Activated naive CD4-positive, alpha-beta T cell treated with Interleukin-2 at 50 U/mL for 16 hours (primary cell): Measurements from ENCODE around the gene COL7A1.

Experiments used
- DNase-seq: peaks from one replicate; pipeline ENCODE4 v3.0.0-alpha.2; 2020

Gene COL7A1

GRCh38 chr3:48595075-48595525 is at the start of gene COL7A1:
Gene COL7A1, minus strand, starts transcription at chr3:48595329. Its CDS starts 170 bp downstream, at chr3:48595159.
- DNase-seq, result no peak

GRCh38 chr3:48642605-48643004 is 47.5 kb upstream of the COL7A1 start:
- no peak for DNase-seq

- DNase-seq, result no peak
Observed at GRCh38 chr3:48641396-48641795, 46.3 kb upstream of the COL7A1 start.

- no peak for DNase-seq
Observed at GRCh38 chr3:48639944-48640606, 44.9 kb upstream of the COL7A1 start.

- DNase-seq, result no peak
Observed at GRCh38 chr3:48637305-48637704, 42.2 kb upstream of the COL7A1 start.

GRCh38 chr3:48636149-48636655 is 41.1 kb upstream of the COL7A1 start:
- no peak for DNase-seq

- peak; percentile 95 for DNase-seq
Observed at GRCh38 chr3:48635222-48636021, 40.3 kb upstream of the COL7A1 start, which contains the start of gene SLC26A6. Gene SLC26A6, minus strand, starts transcription at chr3:48635461. Its CDS starts 68 bp downstream, at chr3:48635393.

GRCh38 chr3:48634661-48635221 is 39.6 kb upstream of the COL7A1 start:
- peak; percentile 59 for DNase-seq

- no peak for DNase-seq
Observed at GRCh38 chr3:48633743-48634142, 38.6 kb upstream of the COL7A1 start.

GRCh38 chr3:48633256-48633655 is 38.1 kb upstream of the COL7A1 start:
- no peak for DNase-seq

GRCh38 chr3:48631516-48632448 is 36.7 kb upstream of the COL7A1 start:
- DNase-seq, result no peak

GRCh38 chr3:48630833-48631232 is 35.7 kb upstream of the COL7A1 start:
- no peak for DNase-seq

- no peak for DNase-seq
Observed at GRCh38 chr3:48630407-48630806, 35.3 kb upstream of the COL7A1 start.

GRCh38 chr3:48629894-48630293 is 34.8 kb upstream of the COL7A1 start:
- no peak for DNase-seq

GRCh38 chr3:48628277-48629017 is 33.3 kb upstream of the COL7A1 start:
- DNase-seq, result no peak

- DNase-seq, result no peak
Observed at GRCh38 chr3:48625600-48625999, 30.5 kb upstream of the COL7A1 start.

GRCh38 chr3:48624767-48625166 is 29.6 kb upstream of the COL7A1 start:
- DNase-seq, result no peak

GRCh38 chr3:48623851-48624547 is 28.9 kb upstream of the COL7A1 start:
- no peak for DNase-seq

- no peak for DNase-seq
Observed at GRCh38 chr3:48621461-48621869, 26.3 kb upstream of the COL7A1 start, which contains the start of gene TMEM89. Gene TMEM89, minus strand, starts transcription at chr3:48621769. Its CDS starts 13 bp downstream, at chr3:48621756.

GRCh38 chr3:48619541-48620524 is 24.7 kb upstream of the COL7A1 start:
- DNase-seq, result no peak
